Mesodermal cell (in vitro differentiated cells): ENCODE measurements around the gene PGA3.
"Not testable (repeated sequence)": the region's sequence is repeated elsewhere in the genome, so short reads cannot be mapped to it uniquely, and the experiment has no call there.

Source experiments
- H3K27ac ChIP-seq: 2 replicates; pipeline ENCODE4 v1.7.0; 2013; ENCODE audit warnings: mild to moderate bottlenecking, low read depth, low read length, moderate library complexity; ENCODE audit not compliant: severe bottlenecking
- H3K36me3 ChIP-seq: 2 replicates; pipeline ENCODE4 v1.7.1; 2013; ENCODE audit warnings: mild to moderate bottlenecking, low read length, moderate library complexity; ENCODE audit not compliant: control insufficient read depth, insufficient read depth
- H3K4me1 ChIP-seq: one replicate; pipeline ENCODE4 v1.7.1; 2013; ENCODE audit warnings: mild to moderate bottlenecking, low read length; ENCODE audit not compliant: insufficient read depth, control insufficient read depth, poor library complexity, severe bottlenecking
- H3K4me3 ChIP-seq: 2 replicates; pipeline ENCODE4 v1.7.0; 2013; ENCODE audit warnings: low read length, control low read depth, mild to moderate bottlenecking; ENCODE audit not compliant: insufficient read depth, poor library complexity, severe bottlenecking; ENCODE audit errors: extremely low read depth
- H3K9me3 ChIP-seq: 2 replicates; pipeline ENCODE4 v1.7.1; 2013; ENCODE audit warnings: mild to moderate bottlenecking, low read length, moderate library complexity; ENCODE audit not compliant: control insufficient read depth
- WGBS, 2 experiments: methylation state at CpG; one replicate each; pipeline ENCODE4 v1.1.5; 2013; ENCODE audit warnings: missing lambda C conversion rate in 2 of 2; ENCODE audit not compliant: insufficient coverage in 2 of 2; 5-methylcytosine and 5-hydroxymethylcytosine counted together

The PGA3 gene

DNA sequence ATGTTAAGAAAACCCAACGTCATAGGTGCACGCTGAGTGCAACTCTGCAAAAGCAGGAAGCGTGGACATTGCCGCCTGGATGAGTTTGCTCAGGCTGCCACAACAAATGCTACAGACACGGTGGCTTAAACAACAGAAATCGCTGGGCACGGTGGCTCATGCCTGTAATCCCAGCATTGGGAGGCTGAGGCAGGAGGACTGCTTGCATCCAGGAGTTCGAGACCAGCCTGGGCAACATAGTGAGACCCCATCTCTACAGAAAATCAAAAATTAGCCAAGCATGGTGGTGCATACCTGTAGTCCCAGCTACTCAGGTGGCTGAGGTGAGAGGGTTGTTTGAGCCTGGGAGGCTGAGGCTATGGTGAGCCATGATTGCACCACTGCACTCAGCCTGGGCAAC, 13.4 kb upstream of the PGA3 start:
- Histone ChIP-seq H3K27ac (no peak overlapping the region), H3K4me1 (no peaks in the 10 kb centered on the region), H3K9me3 (peaks cover 9% of the 10 kb centered on the region), H3K4me3 (no peak overlapping the region), H3K36me3 (no peaks in the 10 kb centered on the region)
- WGBS, 2 experiments = 87 to 89% methylated on average over 7 to 8 of the region's 8 CpGs

GRCh38 chr11:61193596-61193995, 9.7 kb upstream of the PGA3 start:
- no peak overlapping the region for H3K4me3 ChIP-seq
- no peak overlapping the region for H3K27ac ChIP-seq
- peaks cover 9% of the 10 kb centered on the region for H3K9me3 ChIP-seq
- H3K36me3 ChIP-seq = no peaks in the 10 kb centered on the region
- WGBS, 2 experiments = 53 to 65% methylated on average over 8 to 9 of the region's 12 CpGs
- no peaks in the 10 kb centered on the region for H3K4me1 ChIP-seq

DNA sequence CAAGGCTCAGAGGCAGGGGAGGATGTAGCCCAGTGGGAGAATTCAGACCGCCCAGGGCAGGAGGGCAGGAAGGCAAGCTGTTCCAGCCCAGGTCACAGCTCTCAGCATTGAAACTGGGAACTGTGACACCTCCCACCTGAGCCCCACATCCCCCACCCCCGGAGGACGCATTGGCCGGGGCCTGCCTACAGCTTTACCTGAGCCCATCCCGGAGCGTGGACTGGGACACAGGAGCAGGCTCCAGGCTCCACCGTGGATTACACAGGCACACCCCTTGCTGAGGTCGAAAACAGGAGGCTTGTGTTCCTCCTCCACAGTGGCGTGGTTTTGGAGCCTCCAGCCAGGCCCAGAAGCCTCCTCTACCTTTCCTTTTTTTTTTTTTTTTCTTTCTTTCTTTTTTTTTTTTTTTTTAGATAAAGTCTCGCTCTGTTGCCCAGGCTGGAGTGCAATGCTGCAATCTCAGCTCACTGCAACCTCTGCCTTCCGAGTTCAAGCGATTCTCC, 9.1 kb upstream of the PGA3 start:
- H3K36me3 ChIP-seq = no peaks in the 10 kb centered on the region

DNA sequence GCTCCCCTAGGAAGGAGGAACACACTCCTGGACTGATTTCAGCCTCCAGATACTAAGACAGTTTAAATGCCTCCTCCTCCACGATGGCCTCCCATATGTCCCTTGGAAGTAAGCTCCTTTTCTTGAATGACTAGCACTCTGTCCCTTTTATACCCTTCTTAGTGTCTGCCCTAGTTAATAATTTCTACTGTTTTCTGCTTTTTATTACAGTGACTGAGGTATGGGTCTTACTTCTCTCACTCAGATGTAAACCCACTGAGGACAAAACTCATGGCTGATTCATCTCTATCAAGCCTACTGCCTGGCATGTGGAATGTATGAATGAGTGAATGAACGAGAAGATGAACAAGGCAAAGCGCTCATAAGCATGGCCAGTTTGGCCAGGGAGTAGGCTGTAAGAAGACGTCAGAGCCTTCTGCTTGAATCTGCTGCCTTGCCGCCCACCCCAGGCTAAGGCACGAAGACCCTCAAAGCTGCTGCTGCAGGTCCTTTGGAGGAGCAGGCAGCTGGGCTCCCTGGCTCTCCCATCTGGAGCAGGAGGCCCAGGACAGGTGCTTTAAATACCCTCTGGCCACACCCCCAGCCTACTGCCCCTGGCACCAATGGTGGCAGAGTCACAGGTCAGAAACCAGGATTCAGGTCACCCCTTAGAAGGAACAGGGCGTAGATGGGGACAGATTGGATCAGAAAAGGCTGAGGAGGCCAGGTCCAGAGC, 8.2 kb upstream of the PGA3 start:
- no peak overlapping the region for H3K27ac ChIP-seq
- no peaks in the 10 kb centered on the region for H3K4me1 ChIP-seq
- WGBS, 2 experiments = 85 to 87% methylated on average over 5 to 7 of the region's 7 CpGs
- H3K9me3 ChIP-seq = peaks cover 9% of the 10 kb centered on the region
- no peaks in the 10 kb centered on the region for H3K36me3 ChIP-seq
- no peak overlapping the region for H3K4me3 ChIP-seq

More for the DNA sequence above, 9.1 kb upstream of the PGA3 start:
- H3K27ac ChIP-seq = no peak overlapping the region
- WGBS, 2 experiments = 78 to 86% methylated on average over 6 to 9 of the region's 12 CpGs
- H3K9me3 ChIP-seq = peaks cover 9% of the 10 kb centered on the region
- H3K4me3 ChIP-seq = no peak overlapping the region
- no peaks in the 10 kb centered on the region for H3K4me1 ChIP-seq

- H3K9me3 ChIP-seq = peaks cover 8% of the 10 kb centered on the region
- H3K4me3 ChIP-seq = no peak overlapping the region
- H3K36me3 ChIP-seq = no peaks in the 10 kb centered on the region
- no peak overlapping the region for H3K27ac ChIP-seq
- WGBS, 2 experiments = 91 to 93% methylated on average over 5 to 6 of the region's 7 CpGs
- no peaks in the 10 kb centered on the region for H3K4me1 ChIP-seq
These were observed 7.6 kb upstream of the PGA3 start for GRCh38 chr11:61195719-61196118.

DNA sequence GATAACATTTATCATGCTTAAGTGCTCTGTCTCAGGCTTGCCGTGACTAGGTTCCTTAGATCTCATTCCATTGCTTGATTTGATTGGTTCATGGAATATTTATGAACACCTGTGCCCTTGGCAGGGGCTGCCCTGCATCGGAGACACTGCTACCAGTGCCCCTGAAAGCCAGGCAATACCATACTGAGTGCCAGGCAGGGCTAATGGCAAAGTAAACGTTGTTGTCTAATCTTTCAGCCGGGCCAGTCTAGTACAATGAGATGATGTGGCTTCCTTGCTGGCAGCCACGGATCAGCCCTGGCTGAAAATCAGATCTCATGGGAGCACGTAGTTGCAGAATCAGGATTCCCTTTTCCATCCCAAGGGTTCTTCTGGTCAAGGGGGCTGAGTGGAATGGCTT, 5.0 kb upstream of the PGA3 start:
- Histone ChIP-seq H3K36me3 (no peaks in the 10 kb centered on the region), H3K27ac (no peak overlapping the region), H3K4me3 (no peak overlapping the region), H3K9me3 (no peaks in the 10 kb centered on the region), H3K4me1 (no peaks in the 10 kb centered on the region)
- WGBS, 2 experiments = 75 to 81% methylated on average over 4 to 5 of the region's 6 CpGs

DNA sequence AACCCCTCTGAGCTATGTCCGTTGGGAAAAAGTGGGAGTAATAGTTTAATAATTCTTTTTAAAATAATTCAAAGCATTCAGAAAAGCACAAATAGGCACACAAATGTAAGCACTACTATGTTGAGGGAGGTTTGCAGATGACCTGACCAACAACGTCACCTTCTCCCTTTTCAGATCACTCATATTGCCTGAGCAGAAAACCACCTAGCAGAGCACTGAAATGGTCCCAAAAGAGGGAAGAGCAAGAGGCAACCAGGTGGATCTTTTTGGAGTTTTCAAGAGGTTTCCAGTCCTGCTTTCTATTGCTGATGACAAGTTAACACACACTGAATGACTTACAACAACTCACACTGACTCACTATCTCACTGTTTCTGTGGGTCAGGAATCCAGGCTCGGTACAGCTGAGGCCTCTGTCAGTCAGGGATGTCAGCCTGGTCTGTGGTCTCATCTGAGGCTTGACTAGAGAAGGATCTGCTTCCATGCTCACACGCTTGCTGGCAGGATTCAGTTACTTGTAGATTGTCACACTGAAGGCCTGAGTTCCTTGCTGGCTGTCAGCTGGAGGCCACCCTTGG, 4.3 kb upstream of the PGA3 start:
- Histone ChIP-seq H3K4me1 (no peaks in the 10 kb centered on the region), H3K9me3 (no peaks in the 10 kb centered on the region), H3K27ac (no peak overlapping the region), H3K36me3 (no peaks in the 10 kb centered on the region), H3K4me3 (no peak overlapping the region)
- WGBS, 2 experiments = 94 to 96% methylated on average over 2 to 3 of the region's 4 CpGs

GRCh38 chr11:61201476-61201875, 1.8 kb upstream of the PGA3 start:
- WGBS, 2 experiments = 97 to 98% methylated on average over 10 to 12 of the region's 14 CpGs
- Histone ChIP-seq H3K4me3 (no peak overlapping the region), H3K4me1 (no peaks in the 10 kb centered on the region), H3K27ac (no peak overlapping the region), H3K36me3 (no peaks in the 10 kb centered on the region), H3K9me3 (no peaks in the 10 kb centered on the region)

DNA sequence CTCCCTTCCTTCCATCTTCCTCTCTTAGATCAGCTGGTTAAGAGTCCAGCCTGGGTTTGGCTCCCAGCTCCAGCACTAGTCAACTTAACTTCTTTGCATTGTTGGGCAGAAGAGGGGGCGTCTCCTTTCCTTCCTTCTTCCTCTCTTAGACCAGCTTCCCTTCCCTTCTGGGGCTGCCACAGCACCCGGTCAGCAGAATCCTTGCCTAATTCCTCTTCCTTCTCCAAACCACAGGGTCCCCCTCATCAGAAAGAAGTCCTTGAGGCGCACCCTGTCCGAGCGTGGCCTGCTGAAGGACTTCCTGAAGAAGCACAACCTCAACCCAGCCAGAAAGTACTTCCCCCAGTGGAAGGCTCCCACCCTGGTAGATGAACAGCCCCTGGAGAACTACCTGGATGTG, 558 bp downstream of the PGA3 start:
- H3K27ac ChIP-seq, H3K36me3 ChIP-seq, H3K4me1 ChIP-seq, H3K4me3 ChIP-seq, H3K9me3 ChIP-seq: not testable (repeated sequence)
- no CpG with 5 or more reads among the region's 5 CpGs for WGBS, 2 experiments

DNA sequence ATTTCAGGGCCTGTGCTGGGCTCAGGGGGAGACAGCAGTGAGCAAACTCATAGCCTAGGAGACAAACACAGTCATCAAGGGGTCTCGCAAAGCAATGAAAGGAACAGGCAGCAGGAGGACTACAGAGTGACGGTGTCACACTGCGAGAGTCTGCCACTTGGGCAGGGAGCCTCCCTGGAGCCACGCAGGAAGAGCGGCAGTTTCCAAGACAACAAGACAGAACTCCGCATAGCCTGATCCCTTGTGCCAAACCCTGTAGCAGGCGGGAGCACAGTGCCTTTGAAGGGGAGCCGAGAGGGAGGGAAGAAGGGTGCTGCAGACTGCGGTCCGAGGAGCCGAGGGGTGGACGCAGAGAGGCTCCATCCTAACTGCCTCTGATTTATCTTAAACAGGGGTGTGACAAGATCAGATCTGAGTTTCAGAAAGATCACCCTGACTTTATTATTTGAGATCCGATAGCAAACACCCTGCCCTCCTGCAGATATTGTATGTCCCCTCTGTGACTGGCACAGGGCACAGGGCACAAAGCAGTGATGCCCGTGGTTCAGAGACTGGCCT, 1.3 kb downstream of the PGA3 start:
- not testable (repeated sequence) for H3K27ac ChIP-seq, H3K4me1 ChIP-seq, H3K9me3 ChIP-seq, H3K4me3 ChIP-seq, H3K36me3 ChIP-seq
- 77 to 83% methylated on average over 9 to 10 of the region's 14 CpGs for WGBS, 2 experiments
